CD14-positive monocyte (primary cell): ENCODE results near the gene MSH2. TPM values are rescaled to one million over a fixed set of nuclear protein-coding genes. Genes with fewer than 3 reads are reported as not detected.

Experiments
- DNase-seq, 3 donors: peaks; one replicate each; pipeline ENCODE4 v3.0.0-alpha.2; 2011 to 2022
- H2AFZ ChIP-seq: 2 replicates; pipeline ENCODE4 v1.6.0; 2012; ENCODE audit warnings: mild to moderate bottlenecking, low read depth, low read length, inconsistent platforms; ENCODE audit not compliant: insufficient read depth, poor library complexity, severe bottlenecking
- H3K27ac ChIP-seq, 2 donors: 1 replicate in 1 of 2; 2 replicates in 1 of 2; pipeline ENCODE4 v1.5.1; 2012 to 2013; ENCODE audit warnings: low read length in 2 of 2, control low read depth in 1 of 2, inconsistent platforms in 1 of 2, low read depth in 1 of 2, mild to moderate bottlenecking in 1 of 2
- H3K27me3 ChIP-seq, 2 donors: one replicate each; pipeline versions ENCODE4 v1.6.0 to v1.6.1; 2011 to 2013; ENCODE audit warnings: low read length in 2 of 2; ENCODE audit not compliant: control insufficient read depth in 2 of 2, insufficient read depth in 2 of 2
- H3K36me3 ChIP-seq, 2 donors: replicated peaks in 1 of 2; 1 replicate in 1 of 2; 2 replicates in 1 of 2; pipeline versions ENCODE4 v1.5.1 to v1.6.1; 2012 to 2013; ENCODE audit warnings: low read length in 2 of 2, control low read depth in 1 of 2, inconsistent platforms in 1 of 2, mild to moderate bottlenecking in 1 of 2; ENCODE audit not compliant: insufficient read depth in 2 of 2, control insufficient read depth in 1 of 2
- H3K4me1 ChIP-seq, 2 donors: 1 replicate in 1 of 2; 2 replicates in 1 of 2; pipeline versions ENCODE4 v1.5.1 to v1.6.1; 2012 to 2013; ENCODE audit warnings: low read length in 2 of 2, control low read depth in 1 of 2, inconsistent platforms in 1 of 2, mild to moderate bottlenecking in 1 of 2, moderate library complexity in 1 of 2; ENCODE audit not compliant: insufficient read depth in 2 of 2, control insufficient read depth in 1 of 2
- H3K4me2 ChIP-seq: replicated peaks from 2 replicates; pipeline ENCODE3; 2012; ENCODE audit warnings: low read length, moderate library complexity, mild to moderate bottlenecking; ENCODE audit not compliant: poor library complexity, severe bottlenecking; ENCODE audit errors: extremely low read depth
- H3K4me3 ChIP-seq, 3 experiments: fragments of 200-600 bp in 1 of 3; sonication (generic) in 1 of 3; replicated peaks in 1 of 3; 1 replicate in 2 of 3; 2 replicates in 1 of 3; pipeline ENCODE4 v1.5.1; 2011 to 2013; ENCODE audit warnings: low read length in 3 of 3, mild to moderate bottlenecking in 3 of 3, control low read depth in 2 of 3, low read depth in 2 of 3, inconsistent platforms in 1 of 3, moderate library complexity in 1 of 3
- H3K79me2 ChIP-seq: 2 replicates; pipeline ENCODE4 v1.6.0; 2012; ENCODE audit warnings: mild to moderate bottlenecking, control low read depth, inconsistent platforms, low read length, moderate library complexity; ENCODE audit not compliant: insufficient read depth
- H3K9ac ChIP-seq: 2 replicates; pipeline ENCODE4 v1.6.0; 2017; ENCODE audit warnings: low read length, mild to moderate bottlenecking; ENCODE audit not compliant: insufficient read depth, poor library complexity, severe bottlenecking
- H3K9me3 ChIP-seq, 2 donors: replicated peaks in 1 of 2; 1 replicate in 1 of 2; 2 replicates in 1 of 2; pipeline versions ENCODE4 v1.5.1 to v1.6.1; 2012 to 2013; ENCODE audit warnings: low read length in 2 of 2, control low read depth in 1 of 2; ENCODE audit not compliant: control insufficient read depth in 1 of 2, insufficient read depth in 1 of 2
- H4K20me1 ChIP-seq: 2 replicates; pipeline ENCODE4 v1.6.0; 2012; ENCODE audit warnings: mild to moderate bottlenecking, low read length, control low read depth, moderate library complexity; ENCODE audit not compliant: insufficient read depth
- H3K27ac Mint-ChIP-seq, 7 donors: one replicate each; pipeline ENCODE4 v1.8.0; 2020; ENCODE audit warnings: mild to moderate bottlenecking in 7 of 7, mixed read lengths in 7 of 7, moderate library complexity in 6 of 7, inconsistent platforms in 2 of 7
- H3K27me3 Mint-ChIP-seq, 3 donors: one replicate each; pipeline ENCODE4 v1.8.0; 2021 to 2022; ENCODE audit warnings: low read depth in 3 of 3, mild to moderate bottlenecking in 3 of 3, mixed read lengths in 3 of 3, moderate library complexity in 3 of 3, inconsistent platforms in 1 of 3
- H3K36me3 Mint-ChIP-seq, 2 donors: one replicate each; pipeline ENCODE4 v1.8.0; 2020; ENCODE audit warnings: mixed read lengths in 2 of 2, inconsistent platforms in 1 of 2, mild to moderate bottlenecking in 1 of 2
- H3K4me1 Mint-ChIP-seq: one replicate; pipeline ENCODE4 v1.8.0; 2020; ENCODE audit warnings: mild to moderate bottlenecking, mixed read lengths
- H3K4me3 Mint-ChIP-seq, 2 donors: one replicate each; pipeline ENCODE4 v1.8.0; 2020; ENCODE audit warnings: mild to moderate bottlenecking in 2 of 2, mixed read lengths in 2 of 2, moderate library complexity in 1 of 2
- H3K9me3 Mint-ChIP-seq, 7 donors: one replicate each; pipeline ENCODE4 v1.8.0; 2020 to 2022; ENCODE audit warnings: mixed read lengths in 7 of 7, mild to moderate bottlenecking in 6 of 7, moderate library complexity in 6 of 7, inconsistent platforms in 2 of 7
- WGBS: methylation state at CpG from one replicate; pipeline ENCODE4 v1.1.5; 2013; ENCODE audit warnings: missing lambda C conversion rate; ENCODE audit not compliant: insufficient coverage; 5-methylcytosine and 5-hydroxymethylcytosine counted together
- intact Hi-C, 2 donors: fragments of 100-400 bp; cut with micrococcal nuclease; formaldehyde crosslinking; loops; one replicate each; pipeline versions ENCODE4 v1.15.0 to v1.15.1; 2023
- polyA plus RNA-seq, 3 donors: library from polyadenylated mRNA; depleted of rRNA in 1 of 3; unstranded in 2 of 3; stranded (reverse) in 1 of 3; fragments of 300-500 nt in 2 of 3; fragments of >200 nt in 1 of 3; fragmentation: Illumina TruSeq in 2 of 3; gene quantifications; 1 replicate in 2 of 3; 2 replicates in 1 of 3; pipeline ENCODE4 v1.2.3, GENCODE V29; 2012 to 2021
- TF ChIP-seq, protein P1 (sequence below): fragments of 200-600 bp; IDR thresholded peaks from one replicate; pipeline ENCODE4 v1.8.0; 2022; ENCODE audit warnings: antibody characterized with exemption, mild to moderate bottlenecking

Gene MSH2
- polyA plus RNA-seq, 3 donors = 1.5 to 2.8 (median 2.0) TPM

DNA sequence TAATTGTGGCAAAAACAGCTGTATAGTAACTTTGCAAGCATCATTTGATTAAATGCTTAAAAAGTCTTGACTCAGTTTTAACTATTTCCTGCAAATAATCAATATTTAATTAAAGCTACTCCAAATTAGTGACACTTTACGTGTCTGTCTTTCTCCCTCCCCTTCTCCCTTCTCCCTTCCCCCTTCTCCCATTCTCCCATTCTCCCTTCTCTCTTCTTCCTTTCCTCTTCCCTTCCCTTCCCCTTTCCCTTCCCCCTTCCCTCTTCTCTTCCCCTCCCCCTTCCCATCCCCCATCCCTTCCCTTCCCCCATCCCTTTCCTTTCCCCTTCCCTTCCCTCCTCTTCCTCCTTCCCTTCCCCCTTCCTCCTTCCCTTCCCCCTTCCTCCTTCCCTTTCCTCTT lies 76.9 kb downstream of the MSH2 start:
- TF ChIP-seq, protein P1, sequence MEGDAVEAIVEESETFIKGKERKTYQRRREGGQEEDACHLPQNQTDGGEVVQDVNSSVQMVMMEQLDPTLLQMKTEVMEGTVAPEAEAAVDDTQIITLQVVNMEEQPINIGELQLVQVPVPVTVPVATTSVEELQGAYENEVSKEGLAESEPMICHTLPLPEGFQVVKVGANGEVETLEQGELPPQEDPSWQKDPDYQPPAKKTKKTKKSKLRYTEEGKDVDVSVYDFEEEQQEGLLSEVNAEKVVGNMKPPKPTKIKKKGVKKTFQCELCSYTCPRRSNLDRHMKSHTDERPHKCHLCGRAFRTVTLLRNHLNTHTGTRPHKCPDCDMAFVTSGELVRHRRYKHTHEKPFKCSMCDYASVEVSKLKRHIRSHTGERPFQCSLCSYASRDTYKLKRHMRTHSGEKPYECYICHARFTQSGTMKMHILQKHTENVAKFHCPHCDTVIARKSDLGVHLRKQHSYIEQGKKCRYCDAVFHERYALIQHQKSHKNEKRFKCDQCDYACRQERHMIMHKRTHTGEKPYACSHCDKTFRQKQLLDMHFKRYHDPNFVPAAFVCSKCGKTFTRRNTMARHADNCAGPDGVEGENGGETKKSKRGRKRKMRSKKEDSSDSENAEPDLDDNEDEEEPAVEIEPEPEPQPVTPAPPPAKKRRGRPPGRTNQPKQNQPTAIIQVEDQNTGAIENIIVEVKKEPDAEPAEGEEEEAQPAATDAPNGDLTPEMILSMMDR = no peak
- Histone ChIP-seq H3K4me1 (no peaks in the 10 kb centered on the region), H3K9ac (no peak overlapping the region), H4K20me1 (no peaks in the 10 kb centered on the region), H3K4me2 (no peak overlapping the region), H2AFZ (no peak overlapping the region), H3K79me2 (no peaks in the 10 kb centered on the region), H3K27me3 (no peaks in the 10 kb centered on the region), H3K36me3 (peaks cover 5 to 43% of the 10 kb centered on the region in 2 donors), H3K9me3 (no peaks in the 10 kb centered on the region), H3K27ac (no peak overlapping the region), H3K4me3 (no peak overlapping the region)
- intact Hi-C loops = no loop called here
- Mint-ChIP-seq H3K4me1 (no peaks in the 10 kb centered on the region), H3K4me3 (no peak overlapping the region), H3K27me3 (no peaks in the 10 kb centered on the region), H3K27ac (no peak overlapping the region), H3K36me3 (peaks cover 40 to 47% of the 10 kb centered on the region in 2 donors), H3K9me3 (peaks cover 0 to 2% (median 0%) of the 10 kb centered on the region in 7 donors)
- no peak for DNase-seq
- 100% methylated on average over 1 of the region's 1 CpG for whole genome bisulfite sequencing

DNA sequence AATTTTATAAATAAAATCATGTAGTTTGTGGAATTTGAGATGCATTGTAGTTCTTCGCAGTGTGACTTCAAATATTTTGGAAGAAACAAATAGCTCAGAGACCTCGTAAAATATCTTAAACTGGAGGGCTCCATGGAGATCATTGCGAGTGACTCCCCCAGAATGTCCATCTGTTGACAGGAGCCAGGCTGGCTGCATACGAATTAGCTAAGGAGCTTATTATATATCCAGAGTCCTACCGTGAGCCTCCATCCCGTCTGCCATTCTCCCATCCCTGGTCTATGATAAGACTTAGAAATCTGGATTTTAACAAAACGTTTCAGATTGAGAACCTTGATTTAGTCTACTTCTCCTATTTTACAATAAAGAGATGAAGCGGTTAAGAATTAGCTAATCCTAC lies 80.2 kb downstream of the MSH2 start:
- Mint-ChIP-seq H3K4me3 (no peak overlapping the region), H3K4me1 (peaks cover 11% of the 10 kb centered on the region), H3K36me3 (peaks cover 37 to 40% of the 10 kb centered on the region in 2 donors), H3K27ac (no peak overlapping the region), H3K9me3 (no peaks in the 10 kb centered on the region), H3K27me3 (no peaks in the 10 kb centered on the region)
- no peaks in the 10 kb centered on the region for H3K9me3 ChIP-seq
- no peak for DNase-seq
- H4K20me1 ChIP-seq = no peaks in the 10 kb centered on the region
- peaks cover 4 to 21% of the 10 kb centered on the region in 2 donors for H3K36me3 ChIP-seq
- H3K27me3 ChIP-seq = no peaks in the 10 kb centered on the region
- no peak overlapping the region for H3K4me2 ChIP-seq
- H3K79me2 ChIP-seq = no peaks in the 10 kb centered on the region
- H3K4me3 ChIP-seq = no peak overlapping the region
- H3K9ac ChIP-seq = no peak overlapping the region
- peaks cover 0 to 7% of the 10 kb centered on the region in 2 donors for H3K4me1 ChIP-seq
- TF ChIP-seq, protein P1 = no peak
- intact Hi-C loops = no loop called here
- WGBS = 97% methylated on average over 4 of the region's 8 CpGs
- no peak overlapping the region for H2AFZ ChIP-seq
- H3K27ac ChIP-seq = no peak overlapping the region
